PC-9 (cell line): ENCODE measurements around the gene CNGB1.

ENCODE experiments used
- EZH2 ChIP-seq: fragments of 200-600 bp; sonication (generic); IDR thresholded peaks from 2 replicates; pipeline ENCODE4 v1.8.0; 2017; ENCODE audit warnings: antibody characterized with exemption, low read depth
- TF ChIP-seq, protein P1 (sequence below): fragments of 200-600 bp; sonication (generic); conservative IDR thresholded peaks from 2 replicates; pipeline ENCODE4 v1.6.1; 2017; ENCODE audit warnings: mixed run types, antibody characterized with exemption, mild to moderate bottlenecking, moderate library complexity

DNA sequence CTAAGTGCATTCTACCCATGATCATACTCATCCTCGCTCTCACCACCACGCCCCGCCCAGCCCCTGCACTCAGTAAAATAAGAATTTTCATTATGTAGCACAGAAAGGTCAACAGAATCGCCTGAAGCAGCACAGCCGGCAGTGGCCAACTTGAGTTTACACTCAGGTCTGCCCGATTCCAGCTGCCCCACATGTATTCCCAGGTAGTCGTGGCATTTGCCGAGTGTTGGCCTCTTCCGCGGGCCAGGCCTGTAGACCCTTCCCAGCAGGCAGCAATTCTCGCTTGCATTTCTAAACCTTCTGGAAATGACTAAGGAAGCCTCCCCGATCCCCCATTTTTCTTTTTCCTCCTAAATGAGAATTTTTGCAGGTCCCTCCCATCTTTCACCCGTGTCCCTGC, 609 bp downstream of the CNGB1 start:
- TF ChIP-seq, protein P1, sequence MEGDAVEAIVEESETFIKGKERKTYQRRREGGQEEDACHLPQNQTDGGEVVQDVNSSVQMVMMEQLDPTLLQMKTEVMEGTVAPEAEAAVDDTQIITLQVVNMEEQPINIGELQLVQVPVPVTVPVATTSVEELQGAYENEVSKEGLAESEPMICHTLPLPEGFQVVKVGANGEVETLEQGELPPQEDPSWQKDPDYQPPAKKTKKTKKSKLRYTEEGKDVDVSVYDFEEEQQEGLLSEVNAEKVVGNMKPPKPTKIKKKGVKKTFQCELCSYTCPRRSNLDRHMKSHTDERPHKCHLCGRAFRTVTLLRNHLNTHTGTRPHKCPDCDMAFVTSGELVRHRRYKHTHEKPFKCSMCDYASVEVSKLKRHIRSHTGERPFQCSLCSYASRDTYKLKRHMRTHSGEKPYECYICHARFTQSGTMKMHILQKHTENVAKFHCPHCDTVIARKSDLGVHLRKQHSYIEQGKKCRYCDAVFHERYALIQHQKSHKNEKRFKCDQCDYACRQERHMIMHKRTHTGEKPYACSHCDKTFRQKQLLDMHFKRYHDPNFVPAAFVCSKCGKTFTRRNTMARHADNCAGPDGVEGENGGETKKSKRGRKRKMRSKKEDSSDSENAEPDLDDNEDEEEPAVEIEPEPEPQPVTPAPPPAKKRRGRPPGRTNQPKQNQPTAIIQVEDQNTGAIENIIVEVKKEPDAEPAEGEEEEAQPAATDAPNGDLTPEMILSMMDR: no peak
- TF ChIP-seq EZH2: no peak
